ENCODE results near the gene RNF128. TPM values are rescaled to one million over a fixed set of nuclear protein-coding genes. Genes with fewer than 3 reads are reported as not detected.

The RNF128 gene
- total and polyA plus RNA-seq, 4 experiments from 2014 or later: 0.11 to 0.42 (median 0.23) TPM; not detected in 1

DNA sequence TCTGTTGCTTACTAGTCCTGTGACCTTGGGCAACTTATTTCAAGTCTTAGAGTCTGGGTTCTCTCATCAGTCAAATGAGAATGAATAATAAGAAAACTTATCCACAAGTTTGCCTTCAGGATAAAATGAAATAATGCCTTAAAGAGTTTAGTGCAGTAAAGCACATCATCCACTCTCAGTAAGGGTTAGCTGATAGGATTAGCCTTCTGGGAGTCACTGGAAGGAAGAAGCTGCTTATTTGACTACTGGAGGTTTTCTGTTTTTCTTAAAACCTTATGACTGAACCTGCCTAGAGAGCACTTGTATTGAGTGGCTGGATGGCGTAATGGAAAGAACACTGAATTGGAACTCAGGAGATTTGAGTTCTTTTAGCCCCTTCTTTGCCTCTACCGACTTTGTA is 1.8 kb downstream of the RNF128 start:
- Mint-ChIP-seq H3K9me3 (peaks cover 0 to 5% (median 0%) of the 10 kb centered on the region in 8 donors), H3K4me3 (no peak overlapping the region), H3K36me3 (no peaks in the 10 kb centered on the region), H3K27me3 (peaks cover 16 to 20% of the 10 kb centered on the region in 2 donors), H3K4me1 (peaks cover 0 to 7% (median 3%) of the 10 kb centered on the region in 4 donors), H3K27ac (no peak overlapping the region)
- DNase-seq: no peak
- Histone ChIP-seq H3K4me1 (ENCODE audit: insufficient read depth, low read length) (no peaks in the 10 kb centered on the region), H3K4me3 (ENCODE audit: low read length in 2 of 2) (no peak overlapping the region), H3K27ac (ENCODE audit: low read depth, low read length) (no peak overlapping the region), H3K9me3 (ENCODE audit: control insufficient read depth in 1 of 2, low read length in 2 of 2) (no peaks in the 10 kb centered on the region), H3K27me3 (ENCODE audit: insufficient read depth, low read length) (no peaks in the 10 kb centered on the region), H3K36me3 (ENCODE audit: insufficient read depth, low read length) (no peaks in the 10 kb centered on the region)
- POLR2A ChIA-PET (ENCODE audit: partially characterized antibody): no interaction called here
- intact Hi-C loops (cut with micrococcal nuclease): no loop called here
- CTCF ChIA-PET (ENCODE audit: partially characterized antibody): no interaction called here

GRCh38 chrX:106730401-106730800 is 3.9 kb downstream of the RNF128 start:
- Mint-ChIP-seq H3K36me3 (no peaks in the 10 kb centered on the region), H3K4me3 (no peak overlapping the region), H3K4me1 (peaks cover 0 to 7% (median 3%) of the 10 kb centered on the region in 4 donors), H3K27me3 (peaks cover 11 to 12% of the 10 kb centered on the region in 2 donors), H3K27ac (no peak overlapping the region), H3K9me3 (peaks cover 0 to 5% (median 0%) of the 10 kb centered on the region in 8 donors)
- Histone ChIP-seq H3K36me3 (ENCODE audit: insufficient read depth, low read length) (no peaks in the 10 kb centered on the region), H3K9me3 (ENCODE audit: control insufficient read depth in 1 of 2, low read length in 2 of 2) (no peaks in the 10 kb centered on the region), H3K27ac (ENCODE audit: low read depth, low read length) (no peak overlapping the region), H3K27me3 (ENCODE audit: insufficient read depth, low read length) (no peaks in the 10 kb centered on the region), H3K4me3 (ENCODE audit: low read length in 2 of 2) (no peak overlapping the region), H3K4me1 (ENCODE audit: insufficient read depth, low read length) (no peaks in the 10 kb centered on the region)
- ChIA-PET CTCF (ENCODE audit: partially characterized antibody) (no interaction called here), POLR2A (ENCODE audit: partially characterized antibody) (no interaction called here)
- no peak for DNase-seq
- intact Hi-C loops (cut with micrococcal nuclease): no loop called here

GRCh38 chrX:106731590-106731989 is 5.1 kb downstream of the RNF128 start:
- DNase-seq: no peak
- H3K9me3 Mint-ChIP-seq: peaks cover 0 to 2% (median 0%) of the 10 kb centered on the region in 8 donors
- no peaks in the 10 kb centered on the region for H3K27me3 ChIP-seq (ENCODE audit: insufficient read depth, low read length)
- H3K4me3 ChIP-seq (ENCODE audit: low read length in 2 of 2): no peak overlapping the region
- H3K27ac ChIP-seq (ENCODE audit: low read depth, low read length): no peak overlapping the region
- no peaks in the 10 kb centered on the region for H3K36me3 Mint-ChIP-seq
- H3K27ac Mint-ChIP-seq: no peak overlapping the region
- H3K4me1 ChIP-seq (ENCODE audit: insufficient read depth, low read length): no peaks in the 10 kb centered on the region
- no peak overlapping the region for H3K4me3 Mint-ChIP-seq
- no peaks in the 10 kb centered on the region for H3K9me3 ChIP-seq (ENCODE audit: control insufficient read depth in 1 of 2, low read length in 2 of 2)
- ChIA-PET CTCF (ENCODE audit: partially characterized antibody) (no interaction called here), POLR2A (ENCODE audit: partially characterized antibody) (no interaction called here)
- intact Hi-C loops (cut with micrococcal nuclease): no loop called here
- peaks cover 0 to 3% (median 0%) of the 10 kb centered on the region in 4 donors for H3K4me1 Mint-ChIP-seq
- H3K27me3 Mint-ChIP-seq: peaks cover 6% of the 10 kb centered on the region in 2 donors
- H3K36me3 ChIP-seq (ENCODE audit: insufficient read depth, low read length): no peaks in the 10 kb centered on the region

GRCh38 chrX:106734827-106735226 is 8.3 kb downstream of the RNF128 start:
- POLR2A ChIA-PET (ENCODE audit: partially characterized antibody): no interaction called here
- no peaks in the 10 kb centered on the region for H3K9me3 Mint-ChIP-seq

DNA sequence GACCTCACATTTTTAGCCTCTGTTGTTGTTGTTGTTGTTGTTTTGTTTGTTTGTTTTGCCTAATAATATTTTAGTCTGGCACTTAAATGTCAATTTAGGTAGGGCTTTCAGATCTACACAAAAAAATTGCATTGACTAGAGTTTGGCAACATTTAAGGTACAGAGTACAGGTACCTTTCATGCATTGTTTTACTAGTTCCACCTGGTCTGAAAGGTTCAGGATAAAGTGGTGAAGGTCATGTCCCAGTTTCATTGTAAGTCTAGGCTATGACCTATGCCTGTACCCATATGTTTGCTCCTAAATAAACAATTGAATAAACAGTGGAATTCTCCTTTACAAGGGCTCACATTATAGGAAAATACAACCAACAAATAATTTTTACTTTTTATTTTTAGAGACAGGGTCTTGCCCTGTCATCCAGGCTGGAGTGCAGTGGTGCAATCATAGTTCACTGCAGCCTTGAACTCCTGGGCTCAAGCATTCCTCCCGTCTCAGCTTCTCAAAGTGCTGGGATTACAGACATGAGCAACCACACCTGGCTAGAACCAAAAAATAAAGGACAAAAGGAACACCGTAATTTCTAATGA is 13.8 kb downstream of the RNF128 start:
- Histone ChIP-seq H3K4me1 (ENCODE audit: insufficient read depth, low read length) (no peaks in the 10 kb centered on the region), H3K27me3 (ENCODE audit: insufficient read depth, low read length) (no peaks in the 10 kb centered on the region), H3K9me3 (ENCODE audit: control insufficient read depth in 1 of 2, low read length in 2 of 2) (no peaks in the 10 kb centered on the region), H3K27ac (ENCODE audit: low read depth, low read length) (no peak overlapping the region), H3K4me3 (ENCODE audit: low read length in 2 of 2) (no peak overlapping the region), H3K36me3 (ENCODE audit: insufficient read depth, low read length) (no peaks in the 10 kb centered on the region)
- Mint-ChIP-seq H3K4me3 (no peak overlapping the region), H3K36me3 (no peaks in the 10 kb centered on the region), H3K27me3 (peaks cover 1 to 4% of the 10 kb centered on the region in 2 donors), H3K27ac (no peak overlapping the region), H3K9me3 (no peaks in the 10 kb centered on the region), H3K4me1 (no peaks in the 10 kb centered on the region)
- no peak for DNase-seq
- CTCF ChIA-PET (ENCODE audit: partially characterized antibody): no interaction called here
- intact Hi-C loops (cut with micrococcal nuclease): no loop called here
- POLR2A ChIA-PET (ENCODE audit: partially characterized antibody): no interaction called here

More at GRCh38 chrX:106734827-106735226, 8.3 kb downstream of the RNF128 start:
- Mint-ChIP-seq H3K27me3 (peaks cover 1 to 4% of the 10 kb centered on the region in 2 donors), H3K4me3 (no peak overlapping the region), H3K4me1 (no peaks in the 10 kb centered on the region), H3K36me3 (no peaks in the 10 kb centered on the region), H3K27ac (no peak overlapping the region)
- Histone ChIP-seq H3K27me3 (ENCODE audit: insufficient read depth, low read length) (no peaks in the 10 kb centered on the region), H3K4me3 (ENCODE audit: low read length in 2 of 2) (no peak overlapping the region), H3K27ac (ENCODE audit: low read depth, low read length) (no peak overlapping the region), H3K9me3 (ENCODE audit: control insufficient read depth in 1 of 2, low read length in 2 of 2) (no peaks in the 10 kb centered on the region), H3K36me3 (ENCODE audit: insufficient read depth, low read length) (no peaks in the 10 kb centered on the region), H3K4me1 (ENCODE audit: insufficient read depth, low read length) (no peaks in the 10 kb centered on the region)
- DNase-seq: no peak
- intact Hi-C loops (cut with micrococcal nuclease): no loop called here
- CTCF ChIA-PET (ENCODE audit: partially characterized antibody): no interaction called here

DNA sequence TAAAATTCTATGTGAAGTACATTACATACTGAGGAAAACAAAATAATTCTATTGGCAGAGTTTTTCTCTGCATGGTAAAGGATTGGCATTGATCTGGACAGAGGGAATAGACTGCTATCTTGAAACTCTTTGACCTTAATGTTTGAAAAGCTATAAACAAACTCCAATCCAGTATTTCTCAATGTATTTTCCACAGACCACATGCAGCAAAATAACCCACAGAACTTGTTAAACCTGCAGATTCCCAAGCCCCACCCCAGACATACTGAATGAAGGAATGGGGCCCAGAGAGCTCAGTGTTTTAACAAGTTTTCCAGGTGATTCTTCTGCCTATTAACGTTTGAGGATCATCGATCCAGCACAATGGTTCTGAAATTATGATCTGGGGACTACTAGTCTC is 15.7 kb downstream of the RNF128 start:
- Histone ChIP-seq H3K4me1 (ENCODE audit: insufficient read depth, low read length) (no peaks in the 10 kb centered on the region), H3K27me3 (ENCODE audit: insufficient read depth, low read length) (no peaks in the 10 kb centered on the region), H3K36me3 (ENCODE audit: insufficient read depth, low read length) (no peaks in the 10 kb centered on the region), H3K27ac (ENCODE audit: low read depth, low read length) (no peak overlapping the region), H3K9me3 (ENCODE audit: control insufficient read depth in 1 of 2, low read length in 2 of 2) (no peaks in the 10 kb centered on the region), H3K4me3 (ENCODE audit: low read length in 2 of 2) (no peak overlapping the region)
- Mint-ChIP-seq H3K4me3 (no peak overlapping the region), H3K36me3 (no peaks in the 10 kb centered on the region), H3K27ac (no peak overlapping the region), H3K9me3 (no peaks in the 10 kb centered on the region), H3K4me1 (no peaks in the 10 kb centered on the region), H3K27me3 (peaks cover 1% of the 10 kb centered on the region in 2 donors)
- no peak for DNase-seq
- intact Hi-C loops (cut with micrococcal nuclease): no loop called here
- ChIA-PET CTCF (ENCODE audit: partially characterized antibody) (no interaction called here), POLR2A (ENCODE audit: partially characterized antibody) (no interaction called here)

GRCh38 chrX:106742805-106743204 is 16.3 kb downstream of the RNF128 start:
- no peaks in the 10 kb centered on the region for H3K4me1 ChIP-seq (ENCODE audit: insufficient read depth, low read length)
- intact Hi-C loops (cut with micrococcal nuclease): no loop called here
- no peak overlapping the region for H3K27ac ChIP-seq (ENCODE audit: low read depth, low read length)
- POLR2A ChIA-PET (ENCODE audit: partially characterized antibody): no interaction called here
- H3K4me3 Mint-ChIP-seq: no peak overlapping the region
- no peaks in the 10 kb centered on the region for H3K27me3 ChIP-seq (ENCODE audit: insufficient read depth, low read length)
- no peaks in the 10 kb centered on the region for H3K4me1 Mint-ChIP-seq
- no peak overlapping the region for H3K4me3 ChIP-seq (ENCODE audit: low read length in 2 of 2)
- H3K36me3 ChIP-seq (ENCODE audit: insufficient read depth, low read length): no peaks in the 10 kb centered on the region
- no peak overlapping the region for H3K27ac Mint-ChIP-seq
- H3K9me3 ChIP-seq (ENCODE audit: control insufficient read depth in 1 of 2, low read length in 2 of 2): no peaks in the 10 kb centered on the region
- no peak for DNase-seq
- peaks cover 1% of the 10 kb centered on the region in 2 donors for H3K27me3 Mint-ChIP-seq
- CTCF ChIA-PET (ENCODE audit: partially characterized antibody): no interaction called here
- no peaks in the 10 kb centered on the region for H3K9me3 Mint-ChIP-seq
- H3K36me3 Mint-ChIP-seq: no peaks in the 10 kb centered on the region

DNA sequence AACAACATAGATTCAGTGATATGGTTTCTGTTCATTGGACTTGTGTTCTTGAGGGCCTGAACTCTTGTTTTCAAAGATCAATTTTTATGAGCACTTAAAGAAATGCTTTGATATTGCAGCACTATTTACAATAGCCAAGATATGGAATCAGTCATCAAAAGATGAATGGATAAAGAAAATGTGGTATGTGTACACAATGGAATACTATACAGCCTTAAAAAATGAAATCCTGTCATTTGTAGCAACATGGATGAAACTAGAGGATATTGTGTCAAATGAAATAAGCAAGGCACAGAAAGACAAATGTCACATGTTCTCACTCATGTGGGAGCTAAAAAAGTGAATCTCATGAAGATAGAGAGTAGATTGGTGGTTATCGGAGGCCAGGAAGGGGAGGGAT is 21.9 kb downstream of the RNF128 start:
- Mint-ChIP-seq H3K36me3 (no peaks in the 10 kb centered on the region), H3K27me3 (peaks cover 2 to 3% of the 10 kb centered on the region in 2 donors), H3K9me3 (peaks cover 0 to 7% (median 2%) of the 10 kb centered on the region in 8 donors), H3K4me1 (no peaks in the 10 kb centered on the region), H3K4me3 (no peak overlapping the region), H3K27ac (no peak overlapping the region)
- Histone ChIP-seq H3K4me1 (ENCODE audit: insufficient read depth, low read length) (no peaks in the 10 kb centered on the region), H3K27me3 (ENCODE audit: insufficient read depth, low read length) (no peaks in the 10 kb centered on the region), H3K27ac (ENCODE audit: low read depth, low read length) (no peak overlapping the region), H3K4me3 (ENCODE audit: low read length in 2 of 2) (no peak overlapping the region), H3K9me3 (ENCODE audit: control insufficient read depth in 1 of 2, low read length in 2 of 2) (no peaks in the 10 kb centered on the region), H3K36me3 (ENCODE audit: insufficient read depth, low read length) (no peaks in the 10 kb centered on the region)
- intact Hi-C loops (cut with micrococcal nuclease): no loop called here
- POLR2A ChIA-PET (ENCODE audit: partially characterized antibody): no interaction called here
- CTCF ChIA-PET (ENCODE audit: partially characterized antibody): no interaction called here
- DNase-seq: no peak
